ENCODE measurements around the gene SH3RF3. TPM values are rescaled to one million over a fixed set of nuclear protein-coding genes. Genes with fewer than 3 reads are reported as not detected.

The SH3RF3 gene
- total and polyA plus RNA-seq, 5 donors from 2014 or later, result 0.16 to 1.6 (median 0.76) TPM

- Histone ChIP-seq H3K27ac (ENCODE audit: insufficient read depth, low read length, poor library complexity, severe bottlenecking) (no peak overlapping the region), H3K9me3 (ENCODE audit: control insufficient read depth in 2 of 2, low read length in 2 of 2) (no peaks in the 10 kb centered on the region), H3K4me1 (ENCODE audit: control insufficient read depth, insufficient read depth, low read length, poor library complexity, severe bottlenecking) (no peaks in the 10 kb centered on the region), H3K4me3 (ENCODE audit: low read depth, low read length) (no peak overlapping the region), H3K27me3 (ENCODE audit: control insufficient read depth, insufficient read depth, low read length) (no peaks in the 10 kb centered on the region), H3K36me3 (ENCODE audit: control insufficient read depth, insufficient read depth, low read length) (no peaks in the 10 kb centered on the region)
- DNase-seq (no peak), ATAC-seq (ENCODE audit: low read depth in 2 of 2) (no peak)
- Mint-ChIP-seq H3K27ac (peak overlapping the region in 2 of 3 donors; percentile 51 to 61), H3K36me3 (peaks cover 12% of the 10 kb centered on the region), H3K4me1 (peaks cover 0 to 5% (median under 1%) of the 10 kb centered on the region in 4 donors), H3K27me3 (peaks cover 4% of the 10 kb centered on the region), H3K4me3 (no peak overlapping the region), H3K9me3 (no peaks in the 10 kb centered on the region)
These were observed 252.4 kb downstream of the SH3RF3 start for GRCh38 chr2:109381327-109381820.

- no peaks in the 10 kb centered on the region for H3K9me3 ChIP-seq (ENCODE audit: control insufficient read depth in 2 of 2, low read length in 2 of 2)
- no peak overlapping the region for H3K4me3 ChIP-seq (ENCODE audit: low read depth, low read length)
- no peak overlapping the region for H3K27ac ChIP-seq (ENCODE audit: insufficient read depth, low read length, poor library complexity, severe bottlenecking)
- DNase-seq (no peak), ATAC-seq (ENCODE audit: low read depth in 2 of 2) (no peak)
- H3K9me3 Mint-ChIP-seq, result no peaks in the 10 kb centered on the region
- peak overlapping the region in 1 of 3 donors; percentile 61 for H3K27ac Mint-ChIP-seq
- peaks cover 0 to 5% (median 3%) of the 10 kb centered on the region in 4 donors for H3K4me1 Mint-ChIP-seq
- peaks cover 10% of the 10 kb centered on the region for H3K36me3 Mint-ChIP-seq
- H3K4me1 ChIP-seq (ENCODE audit: control insufficient read depth, insufficient read depth, low read length, poor library complexity, severe bottlenecking), result no peaks in the 10 kb centered on the region
- H3K27me3 ChIP-seq (ENCODE audit: control insufficient read depth, insufficient read depth, low read length), result no peaks in the 10 kb centered on the region
- peaks cover 5% of the 10 kb centered on the region for H3K27me3 Mint-ChIP-seq
- no peak overlapping the region for H3K4me3 Mint-ChIP-seq
- H3K36me3 ChIP-seq (ENCODE audit: control insufficient read depth, insufficient read depth, low read length), result no peaks in the 10 kb centered on the region
These were observed 253.4 kb downstream of the SH3RF3 start for GRCh38 chr2:109382226-109382895.

GRCh38 chr2:109382951-109383350, 253.9 kb downstream of the SH3RF3 start:
- H3K9me3 Mint-ChIP-seq, result no peaks in the 10 kb centered on the region
- peaks cover 10% of the 10 kb centered on the region for H3K36me3 Mint-ChIP-seq
- no peak overlapping the region for H3K27ac ChIP-seq (ENCODE audit: insufficient read depth, low read length, poor library complexity, severe bottlenecking)
- H3K4me3 Mint-ChIP-seq, result no peak overlapping the region
- H3K27me3 Mint-ChIP-seq, result peaks cover 5% of the 10 kb centered on the region
- H3K27me3 ChIP-seq (ENCODE audit: control insufficient read depth, insufficient read depth, low read length), result no peaks in the 10 kb centered on the region
- no peaks in the 10 kb centered on the region for H3K36me3 ChIP-seq (ENCODE audit: control insufficient read depth, insufficient read depth, low read length)
- H3K9me3 ChIP-seq (ENCODE audit: control insufficient read depth in 2 of 2, low read length in 2 of 2), result no peaks in the 10 kb centered on the region
- H3K4me3 ChIP-seq (ENCODE audit: low read depth, low read length), result no peak overlapping the region
- no peak overlapping the region for H3K27ac Mint-ChIP-seq
- DNase-seq, result no peak
- no peaks in the 10 kb centered on the region for H3K4me1 ChIP-seq (ENCODE audit: control insufficient read depth, insufficient read depth, low read length, poor library complexity, severe bottlenecking)
- ATAC-seq (ENCODE audit: low read depth in 2 of 2), result no peak
- peaks cover 0 to 5% (median 3%) of the 10 kb centered on the region in 4 donors for H3K4me1 Mint-ChIP-seq

GRCh38 chr2:109383505-109384307, 254.7 kb downstream of the SH3RF3 start:
- no peak for DNase-seq
- Mint-ChIP-seq H3K4me1 (peaks cover 0 to 7% (median 3%) of the 10 kb centered on the region in 4 donors), H3K27me3 (peaks cover 5% of the 10 kb centered on the region), H3K4me3 (no peak overlapping the region), H3K27ac (no peak overlapping the region), H3K36me3 (peaks cover 10% of the 10 kb centered on the region), H3K9me3 (no peaks in the 10 kb centered on the region)
- H3K27me3 ChIP-seq (ENCODE audit: control insufficient read depth, insufficient read depth, low read length), result no peaks in the 10 kb centered on the region
- no peak overlapping the region for H3K4me3 ChIP-seq (ENCODE audit: low read depth, low read length)
- H3K4me1 ChIP-seq (ENCODE audit: control insufficient read depth, insufficient read depth, low read length, poor library complexity, severe bottlenecking), result no peaks in the 10 kb centered on the region
- H3K27ac ChIP-seq (ENCODE audit: insufficient read depth, low read length, poor library complexity, severe bottlenecking), result no peak overlapping the region
- H3K9me3 ChIP-seq (ENCODE audit: control insufficient read depth in 2 of 2, low read length in 2 of 2), result no peaks in the 10 kb centered on the region
- ATAC-seq (ENCODE audit: low read depth in 2 of 2), result no peak
- no peaks in the 10 kb centered on the region for H3K36me3 ChIP-seq (ENCODE audit: control insufficient read depth, insufficient read depth, low read length)

- H3K36me3 Mint-ChIP-seq, result peaks cover 10% of the 10 kb centered on the region
- Histone ChIP-seq H3K36me3 (ENCODE audit: control insufficient read depth, insufficient read depth, low read length) (no peaks in the 10 kb centered on the region), H3K9me3 (ENCODE audit: control insufficient read depth in 2 of 2, low read length in 2 of 2) (no peaks in the 10 kb centered on the region), H3K4me1 (ENCODE audit: control insufficient read depth, insufficient read depth, low read length, poor library complexity, severe bottlenecking) (no peaks in the 10 kb centered on the region), H3K4me3 (ENCODE audit: low read depth, low read length) (no peak overlapping the region), H3K27ac (ENCODE audit: insufficient read depth, low read length, poor library complexity, severe bottlenecking) (no peak overlapping the region), H3K27me3 (ENCODE audit: control insufficient read depth, insufficient read depth, low read length) (no peaks in the 10 kb centered on the region)
- no peaks in the 10 kb centered on the region for H3K9me3 Mint-ChIP-seq
- peaks cover 5% of the 10 kb centered on the region for H3K27me3 Mint-ChIP-seq
- H3K27ac Mint-ChIP-seq, result peak overlapping the region in 1 of 3 donors; percentile 17
- H3K4me1 Mint-ChIP-seq, result peaks cover 0 to 6% (median 3%) of the 10 kb centered on the region in 4 donors
- DNase-seq (no peak), ATAC-seq (ENCODE audit: low read depth in 2 of 2) (no peak)
- H3K4me3 Mint-ChIP-seq, result no peak overlapping the region
These were observed 255.6 kb downstream of the SH3RF3 start for GRCh38 chr2:109384308-109385271.

- Histone ChIP-seq H3K27me3 (ENCODE audit: control insufficient read depth, insufficient read depth, low read length) (no peaks in the 10 kb centered on the region), H3K9me3 (ENCODE audit: control insufficient read depth in 2 of 2, low read length in 2 of 2) (no peaks in the 10 kb centered on the region), H3K27ac (ENCODE audit: insufficient read depth, low read length, poor library complexity, severe bottlenecking) (no peak overlapping the region), H3K4me3 (ENCODE audit: low read depth, low read length) (no peak overlapping the region), H3K4me1 (ENCODE audit: control insufficient read depth, insufficient read depth, low read length, poor library complexity, severe bottlenecking) (no peaks in the 10 kb centered on the region), H3K36me3 (ENCODE audit: control insufficient read depth, insufficient read depth, low read length) (no peaks in the 10 kb centered on the region)
- Mint-ChIP-seq H3K27ac (no peak overlapping the region), H3K4me3 (no peak overlapping the region), H3K9me3 (no peaks in the 10 kb centered on the region), H3K4me1 (peaks cover 0 to 5% (median 3%) of the 10 kb centered on the region in 4 donors), H3K27me3 (peaks cover 9% of the 10 kb centered on the region), H3K36me3 (peaks cover 15% of the 10 kb centered on the region)
- ATAC-seq (ENCODE audit: low read depth in 2 of 2) (no peak), DNase-seq (no peak)
These were observed 256.5 kb downstream of the SH3RF3 start for GRCh38 chr2:109385506-109385905.

- H3K4me1 ChIP-seq (ENCODE audit: control insufficient read depth, insufficient read depth, low read length, poor library complexity, severe bottlenecking), result no peaks in the 10 kb centered on the region
- H3K9me3 ChIP-seq (ENCODE audit: control insufficient read depth in 2 of 2, low read length in 2 of 2), result no peaks in the 10 kb centered on the region
- Mint-ChIP-seq H3K36me3 (peaks cover 15% of the 10 kb centered on the region), H3K9me3 (no peaks in the 10 kb centered on the region), H3K4me3 (no peak overlapping the region), H3K27me3 (peaks cover 11% of the 10 kb centered on the region), H3K27ac (no peak overlapping the region), H3K4me1 (peaks cover 0 to 5% (median 3%) of the 10 kb centered on the region in 4 donors)
- no peak overlapping the region for H3K4me3 ChIP-seq (ENCODE audit: low read depth, low read length)
- H3K27me3 ChIP-seq (ENCODE audit: control insufficient read depth, insufficient read depth, low read length), result no peaks in the 10 kb centered on the region
- no peak for ATAC-seq (ENCODE audit: low read depth in 2 of 2)
- no peak for DNase-seq
- H3K36me3 ChIP-seq (ENCODE audit: control insufficient read depth, insufficient read depth, low read length), result no peaks in the 10 kb centered on the region
- no peak overlapping the region for H3K27ac ChIP-seq (ENCODE audit: insufficient read depth, low read length, poor library complexity, severe bottlenecking)
These were observed 257.1 kb downstream of the SH3RF3 start for GRCh38 chr2:109386004-109386695.
